Skeletal muscle tissue (tissue), 1 donor: ENCODE results near the gene SHANK1. TPM values are rescaled to one million over a fixed set of nuclear protein-coding genes. Genes with fewer than 3 reads are reported as not detected.

Experiments used
- total RNA-seq: library from RNA; depleted of rRNA; stranded (reverse); fragments of >200 nt; gene quantifications from one replicate; pipeline ENCODE4 v1.2.3, GENCODE V29; 2014

Gene SHANK1
- total RNA-seq, 1 donor from 2014 or later: 6.8 TPM

Other genes starting within 250 kb of the SHANK1 start
- 29.2 TPM for gene EMC10, start 243.3 kb downstream of the SHANK1 start, total RNA-seq
- gene GARIN5A, start 243.0 kb downstream of the SHANK1 start, total RNA-seq: 0.52 TPM
- gene JOSD2, start 208.6 kb downstream of the SHANK1 start, total RNA-seq: 13.0 TPM
- not detected for gene ASPDH, start 205.9 kb downstream of the SHANK1 start, total RNA-seq
- 5.2 TPM for gene LRRC4B, start 151.4 kb downstream of the SHANK1 start, total RNA-seq
- gene SYT3, start 79.9 kb downstream of the SHANK1 start, total RNA-seq: not detected
- not detected for gene C19orf81, start 70.4 kb downstream of the SHANK1 start, total RNA-seq
- gene CLEC11A, start 3.6 kb upstream of the SHANK1 start, total RNA-seq: 11.5 TPM
- gene GPR32, start 50.7 kb upstream of the SHANK1 start, total RNA-seq: not detected
- not detected for gene ACP4, start 70.6 kb upstream of the SHANK1 start, total RNA-seq
- not detected for gene KLK1, start 104.0 kb upstream of the SHANK1 start, total RNA-seq
- gene KLK15, start 113.8 kb upstream of the SHANK1 start, total RNA-seq: not detected
- not detected for gene KLK3, start 135.1 kb upstream of the SHANK1 start, total RNA-seq
- not detected for gene KLK2, start 153.6 kb upstream of the SHANK1 start, total RNA-seq
- not detected for gene KLK4, start 191.6 kb upstream of the SHANK1 start, total RNA-seq
- gene KLK5, start 233.2 kb upstream of the SHANK1 start, total RNA-seq: not detected
- gene KLK6, start 249.8 kb upstream of the SHANK1 start, total RNA-seq: not detected